Naive B cell (primary cell): Measurements from ENCODE around the gene PPP1R13B. TPM values are rescaled to one million over a fixed set of nuclear protein-coding genes. Genes with fewer than 3 reads are reported as not detected.

Experiments
- ATAC-seq, 2 donors: fragments of 150-1000 bp; cut with Tn5 transposase; 2 replicates each; pipeline ENCODE4 v1.10.0; 2021; ENCODE audit warnings: low read depth in 2 of 2, mild to moderate bottlenecking in 2 of 2, moderate library complexity in 2 of 2
- DNase-seq: peaks from one replicate; pipeline ENCODE4 v3.0.0; 2022
- H3K27ac Mint-ChIP-seq, 6 donors: one replicate each; pipeline ENCODE4 v1.8.0; 2020 to 2022; ENCODE audit warnings: mild to moderate bottlenecking in 6 of 6, mixed read lengths in 6 of 6, moderate library complexity in 5 of 6, inconsistent platforms in 2 of 6
- H3K27me3 Mint-ChIP-seq, 3 donors: one replicate each; pipeline ENCODE4 v1.8.0; 2021 to 2022; ENCODE audit warnings: mixed read lengths in 3 of 3, mild to moderate bottlenecking in 1 of 3
- H3K36me3 Mint-ChIP-seq, 2 donors: one replicate each; pipeline ENCODE4 v1.8.0; 2020 to 2022; ENCODE audit warnings: mixed read lengths in 2 of 2, inconsistent platforms in 1 of 2, mild to moderate bottlenecking in 1 of 2
- H3K4me1 Mint-ChIP-seq, 3 donors: one replicate each; pipeline ENCODE4 v1.8.0; 2020 to 2022; ENCODE audit warnings: mixed read lengths in 3 of 3, inconsistent platforms in 1 of 3, mild to moderate bottlenecking in 1 of 3, moderate library complexity in 1 of 3
- H3K4me3 Mint-ChIP-seq, 8 donors: one replicate each; pipeline ENCODE4 v1.8.0; 2020 to 2022; ENCODE audit warnings: mild to moderate bottlenecking in 8 of 8, mixed read lengths in 8 of 8, moderate library complexity in 8 of 8, inconsistent platforms in 2 of 8
- H3K9me3 Mint-ChIP-seq, 7 donors: one replicate each; pipeline ENCODE4 v1.8.0; 2020 to 2022; ENCODE audit warnings: mixed read lengths in 7 of 7, mild to moderate bottlenecking in 5 of 7, inconsistent platforms in 2 of 7, moderate library complexity in 1 of 7
- polyA plus RNA-seq, 6 donors: library from polyadenylated mRNA; unstranded; fragments of 300-500 nt; fragmentation: Illumina TruSeq; gene quantifications; one replicate each; pipeline ENCODE4 v1.2.3, GENCODE V29; 2021; ENCODE audit warnings: low read depth in 6 of 6

Gene PPP1R13B
- polyA plus RNA-seq, 6 donors from 2014 or later: 0.65 to 4.6 (median 1.8) TPM; not detected in 1

- H3K27ac Mint-ChIP-seq: peak overlapping the region in 1 of 6 donors; percentile 34
- ATAC-seq: no peak
Observed at GRCh38 chr14:103861413-103862392, 14.3 kb upstream of the PPP1R13B start.

DNA sequence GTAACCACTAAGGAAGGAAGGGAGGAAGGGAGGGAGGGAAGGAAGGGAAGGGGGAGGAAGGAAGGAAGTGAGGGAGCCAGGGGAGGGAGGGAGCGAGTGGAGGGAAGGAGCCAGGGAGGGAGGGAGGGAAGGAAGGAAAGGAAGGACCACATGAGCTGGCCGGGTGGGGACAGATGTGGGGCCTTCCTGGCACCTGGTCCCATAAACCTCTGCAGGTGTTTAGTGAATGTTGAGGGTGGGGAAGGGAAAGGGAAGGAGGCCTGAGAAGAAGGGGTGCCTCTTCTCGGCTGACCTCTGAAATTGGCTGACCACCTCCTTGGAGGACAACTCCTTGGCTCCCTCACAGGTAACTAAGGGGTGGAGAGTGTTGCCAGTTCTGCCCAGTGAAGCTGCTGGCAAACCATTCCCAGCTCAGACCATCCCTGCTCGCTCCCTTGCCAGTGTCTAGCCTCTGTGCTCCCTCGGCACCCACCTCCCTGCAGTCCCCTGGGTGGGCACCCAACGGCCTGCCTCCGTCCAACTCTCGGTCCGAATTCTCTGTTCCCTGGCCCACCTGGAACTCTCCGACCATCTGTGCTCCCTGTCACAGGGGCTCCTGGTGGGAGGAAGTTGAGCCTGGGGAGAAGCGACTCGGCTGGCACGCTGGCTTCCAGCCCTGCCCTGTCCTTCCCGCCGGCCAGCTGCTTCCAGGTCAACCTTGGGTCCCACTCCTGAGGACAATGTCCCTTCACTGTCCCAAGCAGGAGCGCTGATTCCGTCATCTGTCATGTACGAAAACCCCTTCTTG is 12.2 kb upstream of the PPP1R13B start:
- ATAC-seq: no peak
- peaks cover 3 to 33% (median 11%) of the 10 kb centered on the region in 3 donors for H3K27me3 Mint-ChIP-seq
- no peak for DNase-seq
- H3K36me3 Mint-ChIP-seq: no peaks in the 10 kb centered on the region
- peaks cover 0 to 3% (median 2%) of the 10 kb centered on the region in 3 donors for H3K4me1 Mint-ChIP-seq
- no peak overlapping the region for H3K4me3 Mint-ChIP-seq
- peaks cover 0 to 1% (median 0%) of the 10 kb centered on the region in 7 donors for H3K9me3 Mint-ChIP-seq
- no peak overlapping the region for H3K27ac Mint-ChIP-seq

More at GRCh38 chr14:103861413-103862392, 14.3 kb upstream of the PPP1R13B start:
- no peaks in the 10 kb centered on the region for H3K4me1 Mint-ChIP-seq
- no peaks in the 10 kb centered on the region for H3K36me3 Mint-ChIP-seq
- H3K27me3 Mint-ChIP-seq: peaks cover 3 to 33% (median 11%) of the 10 kb centered on the region in 3 donors
- no peak overlapping the region for H3K4me3 Mint-ChIP-seq
- DNase-seq: no peak
- peaks cover 0 to 1% (median 0%) of the 10 kb centered on the region in 7 donors for H3K9me3 Mint-ChIP-seq

- DNase-seq (no peak), ATAC-seq (no peak)
- H3K27ac Mint-ChIP-seq: no peak overlapping the region
- H3K36me3 Mint-ChIP-seq: no peaks in the 10 kb centered on the region
- peaks cover 3 to 28% (median 11%) of the 10 kb centered on the region in 3 donors for H3K27me3 Mint-ChIP-seq
- peaks cover 0 to 5% (median 2%) of the 10 kb centered on the region in 3 donors for H3K4me1 Mint-ChIP-seq
- H3K4me3 Mint-ChIP-seq: no peak overlapping the region
- no peaks in the 10 kb centered on the region for H3K9me3 Mint-ChIP-seq
Observed at GRCh38 chr14:103858063-103858781, 10.8 kb upstream of the PPP1R13B start.

GRCh38 chr14:103857256-103857655 is 9.9 kb upstream of the PPP1R13B start:
- Mint-ChIP-seq H3K9me3 (no peaks in the 10 kb centered on the region), H3K27me3 (peaks cover 2 to 22% (median 9%) of the 10 kb centered on the region in 3 donors), H3K27ac (no peak overlapping the region), H3K36me3 (no peaks in the 10 kb centered on the region), H3K4me1 (peaks cover 0 to 5% (median 2%) of the 10 kb centered on the region in 3 donors), H3K4me3 (no peak overlapping the region)
- ATAC-seq: no peak
- DNase-seq: no peak

- H3K36me3 Mint-ChIP-seq: no peaks in the 10 kb centered on the region
- no peak for ATAC-seq
- DNase-seq: no peak
- peaks cover 0 to 16% (median 3%) of the 10 kb centered on the region in 3 donors for H3K27me3 Mint-ChIP-seq
- H3K27ac Mint-ChIP-seq: peak overlapping the region in 2 of 6 donors; percentile 30 to 84
- peak overlapping the region in 1 of 8 donors; percentile 70 for H3K4me3 Mint-ChIP-seq
- H3K9me3 Mint-ChIP-seq: no peaks in the 10 kb centered on the region
- H3K4me1 Mint-ChIP-seq: peaks cover 0 to 5% (median 2%) of the 10 kb centered on the region in 3 donors
Observed at GRCh38 chr14:103856607-103857006, 9.2 kb upstream of the PPP1R13B start.

DNA sequence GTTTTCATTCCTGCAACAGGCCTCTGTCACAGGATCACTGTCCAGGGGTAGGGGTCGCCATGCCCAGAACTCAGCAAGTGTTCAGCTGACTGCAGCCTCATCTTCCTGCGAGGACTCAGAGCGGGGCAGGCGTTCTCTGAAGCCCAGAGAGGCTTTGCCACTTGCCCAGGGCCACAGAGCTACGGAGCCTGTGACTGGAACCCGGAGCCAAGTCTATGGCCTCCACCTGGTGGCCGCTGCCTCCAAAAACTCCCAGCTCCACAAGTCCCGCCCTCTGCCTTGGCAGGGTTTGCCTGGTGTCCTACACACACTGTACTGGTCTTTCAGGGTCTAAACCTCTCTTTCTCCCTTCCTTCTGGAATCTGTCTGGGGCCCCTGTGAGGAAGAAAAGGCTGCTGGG is 8.7 kb upstream of the PPP1R13B start:
- ATAC-seq: no peak
- H3K36me3 Mint-ChIP-seq: no peaks in the 10 kb centered on the region
- no peaks in the 10 kb centered on the region for H3K9me3 Mint-ChIP-seq
- no peak for DNase-seq
- H3K27ac Mint-ChIP-seq: no peak overlapping the region
- H3K4me3 Mint-ChIP-seq: peak overlapping the region in 1 of 8 donors; percentile 70
- H3K4me1 Mint-ChIP-seq: peaks cover 0 to 5% (median 2%) of the 10 kb centered on the region in 3 donors
- peaks cover 0 to 11% (median 0%) of the 10 kb centered on the region in 3 donors for H3K27me3 Mint-ChIP-seq

GRCh38 chr14:103855734-103856095 is 8.3 kb upstream of the PPP1R13B start:
- H3K4me1 Mint-ChIP-seq: peaks cover 0 to 5% (median 2%) of the 10 kb centered on the region in 3 donors
- H3K9me3 Mint-ChIP-seq: no peaks in the 10 kb centered on the region
- no peak overlapping the region for H3K27ac Mint-ChIP-seq
- DNase-seq: no peak
- H3K27me3 Mint-ChIP-seq: peaks cover 0 to 10% (median 0%) of the 10 kb centered on the region in 3 donors
- ATAC-seq: no peak
- no peak overlapping the region for H3K4me3 Mint-ChIP-seq
- H3K36me3 Mint-ChIP-seq: no peaks in the 10 kb centered on the region

DNA sequence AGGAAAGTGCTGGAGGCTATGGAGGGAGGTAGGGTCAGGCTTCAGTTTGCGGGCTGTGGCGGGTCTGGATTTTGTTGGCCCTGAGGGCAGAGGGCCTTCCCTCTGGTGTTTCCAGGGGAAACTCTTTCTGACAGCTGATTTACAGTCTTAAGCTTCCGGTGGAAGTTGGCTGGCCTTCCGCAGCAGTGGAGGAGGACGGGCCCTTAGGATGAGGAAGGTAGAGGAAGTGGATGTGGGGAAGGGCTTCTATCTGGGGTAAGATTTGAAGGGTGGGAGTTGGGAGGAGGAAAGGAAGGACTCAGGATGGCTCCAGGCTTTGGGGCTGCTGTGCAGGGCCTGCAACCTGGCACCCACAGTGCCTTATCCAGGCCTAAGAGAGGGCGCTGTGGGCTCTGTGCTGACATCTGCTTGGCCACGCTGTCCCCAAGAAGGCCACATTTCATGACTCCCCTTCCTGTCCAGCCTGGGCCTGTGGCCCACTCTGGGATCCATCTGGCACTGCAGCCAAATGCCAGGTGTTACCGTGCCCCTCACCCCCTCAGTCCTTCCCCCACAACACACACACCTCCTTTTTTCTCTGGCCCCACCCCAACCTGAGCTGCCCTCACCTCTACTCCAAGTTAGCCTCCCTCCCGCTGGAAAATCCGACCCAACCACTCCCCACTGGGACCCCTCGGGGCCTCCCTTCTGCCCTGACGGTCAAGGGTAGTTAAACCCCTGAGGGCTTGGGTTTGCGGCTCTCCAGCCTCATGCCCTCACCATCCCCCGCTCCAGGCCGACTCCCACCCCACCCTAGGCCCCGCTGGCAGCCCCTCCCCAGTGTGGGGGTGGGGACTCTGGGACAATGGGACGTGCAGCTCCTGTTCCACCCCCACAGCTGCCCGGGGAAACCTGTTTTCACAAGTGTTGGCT is 7.7 kb upstream of the PPP1R13B start:
- no peak for DNase-seq
- ATAC-seq: no peak
- no peaks in the 10 kb centered on the region for H3K36me3 Mint-ChIP-seq
- peak overlapping the region in 2 of 6 donors; percentile 24 to 53 for H3K27ac Mint-ChIP-seq
- peak overlapping the region in 1 of 8 donors; percentile 61 for H3K4me3 Mint-ChIP-seq
- peaks cover 0 to 5% (median 2%) of the 10 kb centered on the region in 3 donors for H3K4me1 Mint-ChIP-seq
- no peaks in the 10 kb centered on the region for H3K9me3 Mint-ChIP-seq
- peaks cover 0 to 10% (median 0%) of the 10 kb centered on the region in 3 donors for H3K27me3 Mint-ChIP-seq

DNA sequence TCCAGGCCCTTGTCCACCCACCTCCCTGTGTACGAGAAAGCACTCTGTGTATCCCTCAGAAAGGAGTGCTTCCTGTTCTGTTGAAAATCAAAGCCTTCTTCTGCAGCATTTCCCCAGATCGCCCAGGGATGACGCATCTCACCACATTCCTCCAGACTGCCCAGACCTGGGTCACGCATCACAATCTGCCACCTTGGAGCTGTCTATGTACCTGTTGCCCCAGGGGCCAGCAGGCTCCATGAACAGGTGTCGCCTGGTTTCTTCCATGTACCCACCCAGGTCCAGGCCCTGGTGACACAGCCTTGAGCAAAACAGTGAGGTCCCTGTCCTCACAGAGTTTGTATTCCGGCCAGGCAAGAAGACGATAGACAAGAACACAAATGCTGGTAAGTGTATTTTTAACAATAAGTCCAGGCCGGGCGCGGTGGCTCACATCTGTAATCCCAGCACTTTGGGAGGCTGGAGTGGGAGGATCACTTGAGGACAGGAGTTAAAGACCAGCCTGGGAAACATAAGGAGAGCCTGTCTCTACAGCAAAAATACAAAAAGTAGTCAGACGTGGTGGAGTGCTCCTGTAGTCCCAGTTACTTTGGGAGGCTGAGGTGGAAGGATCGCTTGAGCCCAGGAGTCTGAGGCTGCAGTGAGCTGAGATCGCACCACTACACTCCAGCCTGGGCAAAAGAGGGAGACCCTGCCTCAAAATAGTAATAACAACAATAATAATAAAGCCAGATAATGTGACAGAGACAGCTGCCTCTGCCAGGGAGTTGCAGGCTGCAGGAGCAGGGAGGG is 6.8 kb upstream of the PPP1R13B start:
- Mint-ChIP-seq H3K4me3 (peak overlapping the region in 1 of 8 donors; percentile 12), H3K4me1 (peaks cover 0 to 5% (median 2%) of the 10 kb centered on the region in 3 donors), H3K9me3 (no peaks in the 10 kb centered on the region), H3K27me3 (peaks cover 0 to 6% (median 0%) of the 10 kb centered on the region in 3 donors), H3K27ac (peak overlapping the region in 1 of 6 donors; percentile 58), H3K36me3 (no peaks in the 10 kb centered on the region)
- DNase-seq (no peak), ATAC-seq (no peak)

DNA sequence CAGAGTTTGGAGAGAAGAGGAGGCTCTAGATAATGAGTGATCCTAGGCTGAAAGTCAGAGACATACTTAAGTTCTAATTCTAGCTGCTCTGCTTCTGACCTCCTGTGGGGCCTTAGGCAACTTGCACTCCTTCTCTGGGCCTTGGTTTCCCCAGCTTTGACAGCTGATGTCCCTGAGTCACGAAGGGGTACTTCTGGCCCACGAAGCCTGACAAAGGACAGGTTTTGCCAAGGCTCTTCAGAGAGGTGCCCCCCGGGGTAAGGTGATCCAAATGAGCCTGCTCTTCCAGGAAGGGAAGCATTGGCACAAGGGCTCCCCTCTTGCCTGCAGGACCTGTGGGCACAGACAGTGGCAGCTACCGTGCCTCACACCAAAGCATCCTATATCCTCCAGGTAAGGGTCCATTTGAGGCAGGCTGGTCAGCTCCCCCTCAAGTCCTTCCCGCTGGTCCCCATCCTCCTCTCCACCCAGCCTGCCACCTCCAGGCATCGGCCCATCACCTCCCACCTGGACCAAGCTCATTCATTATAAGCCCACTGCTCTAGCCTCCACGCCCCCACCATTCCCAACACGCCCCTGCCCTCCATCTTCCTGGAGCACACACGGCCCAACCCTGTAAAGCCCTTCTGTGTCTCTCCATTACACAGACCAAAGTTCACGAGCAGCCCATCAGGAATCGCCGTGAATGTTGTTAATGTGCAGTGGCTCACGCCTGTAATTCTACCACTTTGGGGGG is 1.9 kb upstream of the PPP1R13B start:
- DNase-seq (no peak), ATAC-seq (no peak)
- Mint-ChIP-seq H3K9me3 (no peaks in the 10 kb centered on the region), H3K4me3 (peak overlapping the region; percentile 73 to 89 (median 79)), H3K36me3 (no peaks in the 10 kb centered on the region), H3K27ac (peak overlapping the region in 3 of 6 donors; percentile 54 to 65 (median 63)), H3K27me3 (peaks cover 0 to 6% (median 0%) of the 10 kb centered on the region in 3 donors), H3K4me1 (peaks cover 6 to 13% (median 12%) of the 10 kb centered on the region in 3 donors)
